ENCODE measurements around the gene LAMA3. TPM values are rescaled to one million over a fixed set of nuclear protein-coding genes. Genes with fewer than 3 reads are reported as not detected.

Gene LAMA3
- total and polyA plus RNA-seq, 2 experiments from 2014 or later: 3.9 to 4.9 TPM

GRCh38 chr18:23880931-23881617, 191.8 kb downstream of the LAMA3 start (continued):
- TF ChIP-seq, protein P1, sequence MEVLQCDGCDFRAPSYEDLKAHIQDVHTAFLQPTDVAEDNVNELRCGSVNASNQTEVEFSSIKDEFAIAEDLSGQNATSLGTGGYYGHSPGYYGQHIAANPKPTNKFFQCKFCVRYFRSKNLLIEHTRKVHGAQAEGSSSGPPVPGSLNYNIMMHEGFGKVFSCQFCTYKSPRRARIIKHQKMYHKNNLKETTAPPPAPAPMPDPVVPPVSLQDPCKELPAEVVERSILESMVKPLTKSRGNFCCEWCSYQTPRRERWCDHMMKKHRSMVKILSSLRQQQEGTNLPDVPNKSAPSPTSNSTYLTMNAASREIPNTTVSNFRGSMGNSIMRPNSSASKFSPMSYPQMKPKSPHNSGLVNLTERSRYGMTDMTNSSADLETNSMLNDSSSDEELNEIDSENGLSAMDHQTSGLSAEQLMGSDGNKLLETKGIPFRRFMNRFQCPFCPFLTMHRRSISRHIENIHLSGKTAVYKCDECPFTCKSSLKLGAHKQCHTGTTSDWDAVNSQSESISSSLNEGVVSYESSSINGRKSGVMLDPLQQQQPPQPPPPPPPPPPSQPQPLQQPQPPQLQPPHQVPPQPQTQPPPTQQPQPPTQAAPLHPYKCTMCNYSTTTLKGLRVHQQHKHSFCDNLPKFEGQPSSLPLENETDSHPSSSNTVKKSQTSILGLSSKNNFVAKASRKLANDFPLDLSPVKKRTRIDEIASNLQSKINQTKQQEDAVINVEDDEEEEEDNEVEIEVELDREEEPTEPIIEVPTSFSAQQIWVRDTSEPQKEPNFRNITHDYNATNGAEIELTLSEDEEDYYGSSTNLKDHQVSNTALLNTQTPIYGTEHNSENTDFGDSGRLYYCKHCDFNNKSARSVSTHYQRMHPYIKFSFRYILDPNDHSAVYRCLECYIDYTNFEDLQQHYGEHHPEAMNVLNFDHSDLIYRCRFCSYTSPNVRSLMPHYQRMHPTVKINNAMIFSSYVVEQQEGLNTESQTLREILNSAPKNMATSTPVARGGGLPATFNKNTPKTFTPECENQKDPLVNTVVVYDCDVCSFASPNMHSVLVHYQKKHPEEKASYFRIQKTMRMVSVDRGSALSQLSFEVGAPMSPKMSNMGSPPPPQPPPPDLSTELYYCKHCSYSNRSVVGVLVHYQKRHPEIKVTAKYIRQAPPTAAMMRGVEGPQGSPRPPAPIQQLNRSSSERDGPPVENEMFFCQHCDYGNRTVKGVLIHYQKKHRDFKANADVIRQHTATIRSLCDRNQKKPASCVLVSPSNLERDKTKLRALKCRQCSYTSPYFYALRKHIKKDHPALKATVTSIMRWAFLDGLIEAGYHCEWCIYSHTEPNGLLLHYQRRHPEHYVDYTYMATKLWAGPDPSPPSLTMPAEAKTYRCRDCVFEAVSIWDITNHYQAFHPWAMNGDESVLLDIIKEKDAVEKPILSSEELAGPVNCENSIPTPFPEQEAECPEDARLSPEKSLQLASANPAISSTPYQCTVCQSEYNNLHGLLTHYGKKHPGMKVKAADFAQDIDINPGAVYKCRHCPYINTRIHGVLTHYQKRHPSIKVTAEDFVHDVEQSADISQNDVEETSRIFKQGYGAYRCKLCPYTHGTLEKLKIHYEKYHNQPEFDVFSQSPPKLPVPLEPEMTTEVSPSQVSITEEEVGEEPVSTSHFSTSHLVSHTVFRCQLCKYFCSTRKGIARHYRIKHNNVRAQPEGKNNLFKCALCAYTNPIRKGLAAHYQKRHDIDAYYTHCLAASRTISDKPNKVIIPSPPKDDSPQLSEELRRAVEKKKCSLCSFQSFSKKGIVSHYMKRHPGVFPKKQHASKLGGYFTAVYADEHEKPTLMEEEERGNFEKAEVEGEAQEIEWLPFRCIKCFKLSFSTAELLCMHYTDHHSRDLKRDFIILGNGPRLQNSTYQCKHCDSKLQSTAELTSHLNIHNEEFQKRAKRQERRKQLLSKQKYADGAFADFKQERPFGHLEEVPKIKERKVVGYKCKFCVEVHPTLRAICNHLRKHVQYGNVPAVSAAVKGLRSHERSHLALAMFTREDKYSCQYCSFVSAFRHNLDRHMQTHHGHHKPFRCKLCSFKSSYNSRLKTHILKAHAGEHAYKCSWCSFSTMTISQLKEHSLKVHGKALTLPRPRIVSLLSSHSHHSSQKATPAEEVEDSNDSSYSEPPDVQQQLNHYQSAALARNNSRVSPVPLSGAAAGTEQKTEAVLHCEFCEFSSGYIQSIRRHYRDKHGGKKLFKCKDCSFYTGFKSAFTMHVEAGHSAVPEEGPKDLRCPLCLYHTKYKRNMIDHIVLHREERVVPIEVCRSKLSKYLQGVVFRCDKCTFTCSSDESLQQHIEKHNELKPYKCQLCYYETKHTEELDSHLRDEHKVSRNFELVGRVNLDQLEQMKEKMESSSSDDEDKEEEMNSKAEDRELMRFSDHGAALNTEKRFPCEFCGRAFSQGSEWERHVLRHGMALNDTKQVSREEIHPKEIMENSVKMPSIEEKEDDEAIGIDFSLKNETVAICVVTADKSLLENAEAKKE (CRISPR knock-in tag; IDR thresholded peaks at IDR 0.05): no peak

DNA sequence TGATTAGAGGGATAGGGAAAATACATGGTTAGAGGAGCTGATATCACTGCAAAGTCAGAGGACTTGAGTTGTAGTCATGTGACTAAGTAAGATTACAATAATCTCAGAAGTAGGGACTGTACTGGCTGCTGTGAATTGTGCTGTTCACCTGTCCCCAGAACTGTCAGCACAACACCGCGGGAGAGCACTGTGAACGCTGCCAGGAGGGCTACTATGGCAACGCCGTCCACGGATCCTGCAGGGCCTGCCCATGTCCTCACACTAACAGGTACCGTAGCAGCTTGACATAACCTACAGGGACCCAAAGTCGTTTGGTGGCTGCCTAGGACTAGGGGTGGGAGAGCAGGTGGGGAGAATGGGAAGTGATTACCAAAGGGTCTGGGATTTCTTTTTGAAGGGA, 192.5 kb downstream of the LAMA3 start:
- Histone ChIP-seq H3K36me3 (ENCODE audit: insufficient read depth) (no peaks in the 10 kb centered on the region), H3K79me2 (replicated peaks; ENCODE audit: insufficient read depth) (no peaks in the 10 kb centered on the region), H3K4me3 (no peak overlapping the region), H4K20me1 (replicated peaks; ENCODE audit: insufficient read depth) (no peaks in the 10 kb centered on the region), H3F3A (replicated peaks; ENCODE audit: low read depth) (no peaks in the 10 kb centered on the region), H2AFZ (no peak overlapping the region), H3K27me3 (ENCODE audit: insufficient read depth) (no peaks in the 10 kb centered on the region), H3K27ac (ENCODE audit: low read depth) (no peak overlapping the region), H3K4me2 (no peak overlapping the region), H3K4me1 (ENCODE audit: insufficient read depth) (peaks cover 32% of the 10 kb centered on the region), H3K9me2 (ENCODE audit: insufficient read depth) (no peaks in the 10 kb centered on the region)
- ATAC-seq: no peak; the same call in 2 of the 3 replicates
- Mint-ChIP-seq H3K36me3 (ENCODE audit: low read depth) (no peaks in the 10 kb centered on the region), H3K4me3 (no peak overlapping the region), H3K27me3 (ENCODE audit: insufficient read depth, low read depth, poor library complexity) (peaks cover 6% of the 10 kb centered on the region), H3K27ac (no peak overlapping the region), H3K9me3 (no peaks in the 10 kb centered on the region), H3K4me1 (peaks cover 24% of the 10 kb centered on the region)
- TF ChIP-seq, protein P2, sequence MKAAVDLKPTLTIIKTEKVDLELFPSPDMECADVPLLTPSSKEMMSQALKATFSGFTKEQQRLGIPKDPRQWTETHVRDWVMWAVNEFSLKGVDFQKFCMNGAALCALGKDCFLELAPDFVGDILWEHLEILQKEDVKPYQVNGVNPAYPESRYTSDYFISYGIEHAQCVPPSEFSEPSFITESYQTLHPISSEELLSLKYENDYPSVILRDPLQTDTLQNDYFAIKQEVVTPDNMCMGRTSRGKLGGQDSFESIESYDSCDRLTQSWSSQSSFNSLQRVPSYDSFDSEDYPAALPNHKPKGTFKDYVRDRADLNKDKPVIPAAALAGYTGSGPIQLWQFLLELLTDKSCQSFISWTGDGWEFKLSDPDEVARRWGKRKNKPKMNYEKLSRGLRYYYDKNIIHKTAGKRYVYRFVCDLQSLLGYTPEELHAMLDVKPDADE (IDR thresholded peaks at IDR 0.05): no peak
- TF ChIP-seq STAT1 (IDR thresholded peaks at IDR 0.05; ENCODE audit: unreplicated experiment) (no peak), EZH2phosphoT487 (IDR thresholded peaks at IDR 0.05; ENCODE audit: unreplicated experiment) (no peak), NANOG (IDR thresholded peaks at IDR 0.05; ENCODE audit: borderline replicate concordance) (no peak), ZNF114 (CRISPR knock-in tag; IDR thresholded peaks at IDR 0.05) (no peak), CREB1 (CRISPR knock-in tag; IDR thresholded peaks at IDR 0.05; ENCODE audit: low read depth) (no peak)
- no peak for DNase-seq (ENCODE audit: low spot score)
